Measurements from ENCODE around the gene ENTREP3. TPM values are rescaled to one million over a fixed set of nuclear protein-coding genes. Genes with fewer than 3 reads are reported as not detected.
A peak's percentile ranks its signal among the peaks of the same experiment; 100 is the strongest.
"Not testable (repeated sequence)": the region's sequence is repeated elsewhere in the genome, so short reads cannot be mapped to it uniquely, and the experiment has no call there.

Gene ENTREP3
- total RNA-seq, 1 experiment from 2014 or later: 32.3 TPM

GRCh38 chr1:155241069-155241679, 14.1 kb downstream of the ENTREP3 start:
- POLR2A ChIA-PET: interaction anchor here (0.6 to 3.2 kb wide), 21 partner anchors 10 to 1566 kb away, joined by 3 to 32 read pairs (median 3); partner anchors contain the start of genes CLK2, ENTREP3, GON4L and KRTCAP2
- H3K4me1 Mint-ChIP-seq (ENCODE audit: insufficient read depth, unreplicated experiment): peaks cover 24% of the 10 kb centered on the region
- peak; percentile 92 for DNase-seq (ENCODE audit: unreplicated experiment)
- TF ChIP-seq, protein P1, sequence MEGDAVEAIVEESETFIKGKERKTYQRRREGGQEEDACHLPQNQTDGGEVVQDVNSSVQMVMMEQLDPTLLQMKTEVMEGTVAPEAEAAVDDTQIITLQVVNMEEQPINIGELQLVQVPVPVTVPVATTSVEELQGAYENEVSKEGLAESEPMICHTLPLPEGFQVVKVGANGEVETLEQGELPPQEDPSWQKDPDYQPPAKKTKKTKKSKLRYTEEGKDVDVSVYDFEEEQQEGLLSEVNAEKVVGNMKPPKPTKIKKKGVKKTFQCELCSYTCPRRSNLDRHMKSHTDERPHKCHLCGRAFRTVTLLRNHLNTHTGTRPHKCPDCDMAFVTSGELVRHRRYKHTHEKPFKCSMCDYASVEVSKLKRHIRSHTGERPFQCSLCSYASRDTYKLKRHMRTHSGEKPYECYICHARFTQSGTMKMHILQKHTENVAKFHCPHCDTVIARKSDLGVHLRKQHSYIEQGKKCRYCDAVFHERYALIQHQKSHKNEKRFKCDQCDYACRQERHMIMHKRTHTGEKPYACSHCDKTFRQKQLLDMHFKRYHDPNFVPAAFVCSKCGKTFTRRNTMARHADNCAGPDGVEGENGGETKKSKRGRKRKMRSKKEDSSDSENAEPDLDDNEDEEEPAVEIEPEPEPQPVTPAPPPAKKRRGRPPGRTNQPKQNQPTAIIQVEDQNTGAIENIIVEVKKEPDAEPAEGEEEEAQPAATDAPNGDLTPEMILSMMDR (IDR thresholded peaks at IDR 0.05; ENCODE audit: unreplicated experiment): no peak
- intact Hi-C loops (cut with micrococcal nuclease): no loop called here
- peak overlapping the region; percentile 80 for H3K27ac Mint-ChIP-seq (ENCODE audit: low read depth, unreplicated experiment)
- no TSS peak for BruUV-seq (replicated peaks)
- peak overlapping the region; percentile 84 for H3K4me3 Mint-ChIP-seq (ENCODE audit: unreplicated experiment)
- peaks cover 34% of the 10 kb centered on the region for H3K36me3 Mint-ChIP-seq (ENCODE audit: insufficient read depth, unreplicated experiment)
- no peaks in the 10 kb centered on the region for H3K27me3 Mint-ChIP-seq (ENCODE audit: insufficient read depth, unreplicated experiment)
- no peaks in the 10 kb centered on the region for H3K9me3 Mint-ChIP-seq (ENCODE audit: unreplicated experiment)
- CTCF ChIA-PET: interaction anchor here (0.6 to 5.7 kb wide), 11 partner anchors 8 to 740 kb away, joined by 3 to 86 read pairs (median 3); partner anchors contain the start of genes ENTREP3, KRTCAP2, MTX1 and THBS3

DNA sequence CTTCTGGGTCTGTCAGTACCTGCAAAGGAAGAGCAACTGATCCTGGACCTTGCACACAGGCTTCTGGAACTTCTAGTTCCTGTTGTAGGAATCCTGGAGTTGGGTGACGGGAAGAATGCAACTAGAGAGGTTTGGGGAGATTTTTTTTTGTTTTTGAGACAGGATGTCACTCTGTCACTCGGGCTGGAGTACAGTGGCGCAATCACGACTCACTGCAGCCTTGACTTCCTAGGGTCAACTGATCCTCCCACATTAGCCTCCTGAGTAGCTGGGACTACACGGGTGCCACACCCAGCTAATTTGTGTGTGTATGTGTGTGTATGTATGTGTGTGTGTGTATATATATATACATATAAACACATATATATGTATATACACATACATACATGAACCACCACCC, 18.8 kb downstream of the ENTREP3 start:
- no TSS peak for BruUV-seq (replicated peaks)
- intact Hi-C loops (cut with micrococcal nuclease): no loop called here
- H3K4me1 Mint-ChIP-seq (ENCODE audit: insufficient read depth, unreplicated experiment): peaks cover 11% of the 10 kb centered on the region
- CTCF ChIA-PET: interaction anchor here (0.6 to 1.9 kb wide), 5 partner anchors 14 to 87 kb away, joined by 3 to 9 read pairs (median 3); no protein-coding TSS in a partner anchor
- TF ChIP-seq, protein P1 (IDR thresholded peaks at IDR 0.05; ENCODE audit: unreplicated experiment): no peak
- no peaks in the 10 kb centered on the region for H3K27me3 Mint-ChIP-seq (ENCODE audit: insufficient read depth, unreplicated experiment)
- peaks cover 35% of the 10 kb centered on the region for H3K36me3 Mint-ChIP-seq (ENCODE audit: insufficient read depth, unreplicated experiment)
- no peak overlapping the region for H3K4me3 Mint-ChIP-seq (ENCODE audit: unreplicated experiment)
- H3K9me3 Mint-ChIP-seq (ENCODE audit: unreplicated experiment): no peaks in the 10 kb centered on the region
- no peak overlapping the region for H3K27ac Mint-ChIP-seq (ENCODE audit: low read depth, unreplicated experiment)
- DNase-seq (ENCODE audit: unreplicated experiment): no peak
- POLR2A ChIA-PET: interaction anchor here (0.9 kb wide), 1 partner anchor 12 kb away, joined by 3 read pairs; no protein-coding TSS in a partner anchor

- H3K9me3 Mint-ChIP-seq (ENCODE audit: unreplicated experiment); H3K4me1 Mint-ChIP-seq (ENCODE audit: insufficient read depth, unreplicated experiment); H3K27ac Mint-ChIP-seq (ENCODE audit: low read depth, unreplicated experiment); intact Hi-C loops (cut with micrococcal nuclease); H3K27me3 Mint-ChIP-seq (ENCODE audit: insufficient read depth, unreplicated experiment); H3K4me3 Mint-ChIP-seq (ENCODE audit: unreplicated experiment); POLR2A ChIA-PET; BruUV-seq (replicated peaks); DNase-seq (ENCODE audit: unreplicated experiment): not testable (repeated sequence)
- CTCF ChIA-PET: interaction anchor here (0.6 to 1.9 kb wide), 3 partner anchors 15 to 88 kb away, joined by 3 to 9 read pairs (median 3); no protein-coding TSS in a partner anchor
- peaks cover 35% of the 10 kb centered on the region for H3K36me3 Mint-ChIP-seq (ENCODE audit: insufficient read depth, unreplicated experiment)
Measured at GRCh38 chr1:155235375-155235774, 19.9 kb downstream of the ENTREP3 start.

DNA sequence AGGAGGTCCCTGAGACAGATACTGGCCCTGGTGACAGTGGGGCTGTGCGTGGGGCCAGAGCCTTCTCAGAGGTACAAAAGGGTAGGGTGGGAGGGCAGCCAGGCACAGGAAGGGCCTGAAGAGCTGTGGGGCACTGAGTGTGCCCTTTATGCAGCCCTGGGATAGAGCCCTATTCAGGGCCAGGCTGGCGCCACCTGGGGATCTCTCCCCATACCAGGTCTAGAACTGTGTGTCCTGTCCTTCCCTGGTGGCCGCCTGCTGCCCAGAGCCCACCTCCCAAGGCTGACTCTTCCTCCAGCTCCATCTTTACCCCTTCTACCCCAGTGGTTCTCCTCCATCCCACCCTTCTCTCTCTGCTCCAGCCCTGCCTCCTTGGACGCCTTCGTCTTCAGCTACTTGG, 21.8 kb downstream of the ENTREP3 start:
- CTCF ChIA-PET: interaction anchor here (0.7 kb wide), 1 partner anchor 8 kb away, joined by 3 read pairs; no protein-coding TSS in a partner anchor
- BruUV-seq (replicated peaks); intact Hi-C loops (cut with micrococcal nuclease); DNase-seq (ENCODE audit: unreplicated experiment); H3K4me1 Mint-ChIP-seq (ENCODE audit: insufficient read depth, unreplicated experiment); H3K4me3 Mint-ChIP-seq (ENCODE audit: unreplicated experiment); H3K27me3 Mint-ChIP-seq (ENCODE audit: insufficient read depth, unreplicated experiment); H3K9me3 Mint-ChIP-seq (ENCODE audit: unreplicated experiment); POLR2A ChIA-PET; H3K27ac Mint-ChIP-seq (ENCODE audit: low read depth, unreplicated experiment): not testable (repeated sequence)
- peaks cover 29% of the 10 kb centered on the region for H3K36me3 Mint-ChIP-seq (ENCODE audit: insufficient read depth, unreplicated experiment)

GRCh38 chr1:155232001-155232978, 23.0 kb downstream of the ENTREP3 start:
- peaks cover 17% of the 10 kb centered on the region for H3K36me3 Mint-ChIP-seq (ENCODE audit: insufficient read depth, unreplicated experiment)
- DNase-seq (ENCODE audit: unreplicated experiment); H3K27me3 Mint-ChIP-seq (ENCODE audit: insufficient read depth, unreplicated experiment); intact Hi-C loops (cut with micrococcal nuclease); H3K27ac Mint-ChIP-seq (ENCODE audit: low read depth, unreplicated experiment); H3K9me3 Mint-ChIP-seq (ENCODE audit: unreplicated experiment); BruUV-seq (replicated peaks); H3K4me3 Mint-ChIP-seq (ENCODE audit: unreplicated experiment); POLR2A ChIA-PET: not testable (repeated sequence)
- CTCF ChIA-PET: interaction anchor here (0.7 to 2.4 kb wide), 2 partner anchors 9 to 18 kb away, joined by 3 to 15 read pairs; no protein-coding TSS in a partner anchor
- H3K4me1 Mint-ChIP-seq (ENCODE audit: insufficient read depth, unreplicated experiment): peaks cover 11% of the 10 kb centered on the region

DNA sequence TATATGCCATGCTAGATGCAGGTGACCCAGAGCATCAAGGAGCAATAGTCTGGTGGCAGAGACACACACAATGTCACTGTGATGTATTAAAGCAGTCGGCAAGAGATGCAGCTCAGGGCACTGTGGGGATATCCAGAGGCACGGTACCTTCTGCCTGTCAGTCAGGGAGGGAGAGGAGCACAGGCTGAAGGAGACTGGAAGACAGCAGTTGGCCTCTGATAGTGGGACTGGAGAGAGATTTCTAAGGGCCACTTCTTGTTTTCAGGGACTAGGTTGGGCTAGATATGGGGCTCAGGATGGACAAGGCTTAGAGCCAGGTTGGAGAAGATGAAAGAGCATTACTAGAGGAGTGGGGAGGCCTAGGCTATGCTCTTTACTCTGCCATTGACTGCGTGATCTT, 24.0 kb downstream of the ENTREP3 start:
- H3K36me3 Mint-ChIP-seq (ENCODE audit: insufficient read depth, unreplicated experiment); BruUV-seq (replicated peaks); DNase-seq (ENCODE audit: unreplicated experiment); intact Hi-C loops (cut with micrococcal nuclease); H3K4me3 Mint-ChIP-seq (ENCODE audit: unreplicated experiment); H3K27me3 Mint-ChIP-seq (ENCODE audit: insufficient read depth, unreplicated experiment); H3K27ac Mint-ChIP-seq (ENCODE audit: low read depth, unreplicated experiment); H3K9me3 Mint-ChIP-seq (ENCODE audit: unreplicated experiment): not testable (repeated sequence)
- ChIA-PET POLR2A (interaction anchor here (0.7 kb wide), 1 partner anchor 92 kb away, joined by 3 read pairs; no protein-coding TSS in a partner anchor), CTCF (interaction anchor here (1.2 to 2.4 kb wide), 2 partner anchors 14 to 19 kb away, joined by 3 to 15 read pairs; no protein-coding TSS in a partner anchor)
- H3K4me1 Mint-ChIP-seq (ENCODE audit: insufficient read depth, unreplicated experiment): peaks cover 18% of the 10 kb centered on the region
